DND-41 (cell line): ENCODE results near the gene UNK.

Experiments used
- EZH2 ChIP-seq: IDR thresholded peaks from 3 replicates; pipeline ENCODE4 v1.6.1; 2012; ENCODE audit warnings: borderline replicate concordance, low read depth, mild to moderate bottlenecking, moderate library complexity, low read length, inconsistent platforms; ENCODE audit not compliant: severe bottlenecking
- TF ChIP-seq, protein P1 (sequence below): IDR thresholded peaks from 2 replicates; pipeline ENCODE4 v1.5.1; 2012; ENCODE audit warnings: borderline replicate concordance, low read length, moderate library complexity, mild to moderate bottlenecking; ENCODE audit not compliant: poor library complexity, severe bottlenecking; ENCODE audit errors: extremely low read depth

DNA sequence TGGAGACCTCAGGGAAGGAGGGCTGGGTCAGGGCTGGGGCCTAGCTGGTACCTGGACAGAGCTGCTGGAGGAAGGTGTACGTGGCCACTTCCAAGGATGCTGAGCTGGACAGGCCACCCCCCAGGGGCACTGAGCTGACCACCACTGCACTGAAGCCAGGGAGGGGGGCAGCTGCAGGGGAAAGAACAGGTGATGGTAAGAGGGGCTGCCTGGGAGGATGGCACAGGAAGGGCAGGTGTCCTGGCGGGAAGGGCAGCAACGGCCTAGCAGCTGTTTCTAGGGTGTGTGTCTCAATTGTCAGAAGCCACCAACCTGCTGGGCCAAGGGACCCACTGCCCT is 21.4 kb upstream of the UNK start:
- TF ChIP-seq, protein P1, sequence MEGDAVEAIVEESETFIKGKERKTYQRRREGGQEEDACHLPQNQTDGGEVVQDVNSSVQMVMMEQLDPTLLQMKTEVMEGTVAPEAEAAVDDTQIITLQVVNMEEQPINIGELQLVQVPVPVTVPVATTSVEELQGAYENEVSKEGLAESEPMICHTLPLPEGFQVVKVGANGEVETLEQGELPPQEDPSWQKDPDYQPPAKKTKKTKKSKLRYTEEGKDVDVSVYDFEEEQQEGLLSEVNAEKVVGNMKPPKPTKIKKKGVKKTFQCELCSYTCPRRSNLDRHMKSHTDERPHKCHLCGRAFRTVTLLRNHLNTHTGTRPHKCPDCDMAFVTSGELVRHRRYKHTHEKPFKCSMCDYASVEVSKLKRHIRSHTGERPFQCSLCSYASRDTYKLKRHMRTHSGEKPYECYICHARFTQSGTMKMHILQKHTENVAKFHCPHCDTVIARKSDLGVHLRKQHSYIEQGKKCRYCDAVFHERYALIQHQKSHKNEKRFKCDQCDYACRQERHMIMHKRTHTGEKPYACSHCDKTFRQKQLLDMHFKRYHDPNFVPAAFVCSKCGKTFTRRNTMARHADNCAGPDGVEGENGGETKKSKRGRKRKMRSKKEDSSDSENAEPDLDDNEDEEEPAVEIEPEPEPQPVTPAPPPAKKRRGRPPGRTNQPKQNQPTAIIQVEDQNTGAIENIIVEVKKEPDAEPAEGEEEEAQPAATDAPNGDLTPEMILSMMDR: no peak
- TF ChIP-seq EZH2: no peak
